Cortex of kidney (tissue), 1 donor: ENCODE data around the gene TIMM10B.

Experiments
- DNase-seq: peaks from one replicate; lab custom pipeline; 2025; lab: John Stamatoyannopoulos, UW

Gene TIMM10B

GRCh38 chr11:6481012-6481923 lies at the start of gene TIMM10B, which contains the start of gene ARFIP2:
TIMM10B (plus strand) TSS chr11:6481501; CDS start chr11:6481517, 16 bp downstream.
ARFIP2 (minus strand) TSS chr11:6481331; CDS start chr11:6480421, 910 bp downstream.
- DNase-seq, result peak; percentile 62

GRCh38 chr11:6431861-6432260 lies 49.4 kb upstream of the TIMM10B start:
- no peak for DNase-seq

GRCh38 chr11:6433998-6434660 lies 47.2 kb upstream of the TIMM10B start:
- DNase-seq, result no peak

- no peak for DNase-seq
Observed at GRCh38 chr11:6437423-6437822, 43.9 kb upstream of the TIMM10B start.

GRCh38 chr11:6437993-6438392 lies 43.3 kb upstream of the TIMM10B start:
- DNase-seq, result no peak

- no peak for DNase-seq
Observed at GRCh38 chr11:6438979-6439571, 42.2 kb upstream of the TIMM10B start.

- DNase-seq, result no peak
Observed at GRCh38 chr11:6440906-6441358, 40.4 kb upstream of the TIMM10B start, which contains the start of gene HPX. HPX (minus strand) TSS chr11:6440987; CDS start chr11:6440963, 24 bp downstream.

GRCh38 chr11:6442441-6442840 lies 38.9 kb upstream of the TIMM10B start:
- no peak for DNase-seq

- DNase-seq, result no peak
Observed at GRCh38 chr11:6443269-6444003, 37.9 kb upstream of the TIMM10B start.

GRCh38 chr11:6448574-6448973 lies 32.7 kb upstream of the TIMM10B start:
- DNase-seq, result no peak

GRCh38 chr11:6452219-6452618 lies 29.1 kb upstream of the TIMM10B start:
- DNase-seq, result no peak

GRCh38 chr11:6453152-6453551 lies 28.1 kb upstream of the TIMM10B start:
- DNase-seq, result no peak

- no peak for DNase-seq
Observed at GRCh38 chr11:6455070-6455469, 26.2 kb upstream of the TIMM10B start.

GRCh38 chr11:6456361-6457073 lies 24.8 kb upstream of the TIMM10B start:
- no peak for DNase-seq

- no peak for DNase-seq
Observed at GRCh38 chr11:6457581-6458320, 23.6 kb upstream of the TIMM10B start.

- DNase-seq, result no peak
Observed at GRCh38 chr11:6458352-6459098, 22.8 kb upstream of the TIMM10B start.

- DNase-seq, result no peak
Observed at GRCh38 chr11:6459099-6459450, 22.2 kb upstream of the TIMM10B start.

- no peak for DNase-seq
Observed at GRCh38 chr11:6468712-6469495, 12.4 kb upstream of the TIMM10B start.

- DNase-seq, result no peak
Observed at GRCh38 chr11:6469599-6469998, 11.7 kb upstream of the TIMM10B start.
